H1 (cell line): ENCODE results near the gene PI4KB. TPM values are rescaled to one million over a fixed set of nuclear protein-coding genes. Genes with fewer than 3 reads are reported as not detected.
A peak's percentile ranks its signal among the peaks of the same experiment; 100 is the strongest.

Experiments
- ASH2L ChIP-seq: fragments of 200-600, 300-600 bp; sonication (generic); IDR thresholded peaks from one replicate; pipeline ENCODE4 v1.7.1; 2017; ENCODE audit warnings: low read length
- CTCF ChIP-seq, 3 experiments: IDR thresholded peaks; 1 replicate in 2 of 3; 2 replicates in 1 of 3; pipeline versions ENCODE4 v1.5.1 to v1.6.1; 2011; ENCODE audit warnings: low read length in 3 of 3, mild to moderate bottlenecking in 3 of 3, inconsistent platforms in 2 of 3, low read depth in 1 of 3, moderate library complexity in 1 of 3; ENCODE audit not compliant: insufficient read depth in 1 of 3; ENCODE audit errors: control extremely low read depth in 1 of 3
- POLR2A ChIP-seq, 2 experiments: IDR thresholded peaks; 1 replicate in 1 of 2; 2 replicates in 1 of 2; pipeline ENCODE4 v1.6.1; 2011; ENCODE audit warnings: low read depth in 2 of 2, low read length in 2 of 2, mild to moderate bottlenecking in 2 of 2; ENCODE audit errors: control extremely low read depth in 1 of 2
- SIN3A ChIP-seq, 2 experiments: IDR thresholded peaks in 1 of 2; conservative IDR thresholded peaks in 1 of 2; 2 replicates each; pipeline ENCODE4 v1.6.1; 2011 to 2012; ENCODE audit warnings: low read length in 2 of 2, improper control_type of control experiment in 1 of 2, low read depth in 1 of 2, mild to moderate bottlenecking in 1 of 2
- TCF12 ChIP-seq: IDR thresholded peaks from 2 replicates; pipeline ENCODE4 v1.6.1; 2011; ENCODE audit warnings: low read depth, mild to moderate bottlenecking, low read length
- polyA plus RNA-seq, 7 experiments: library from polyadenylated mRNA; depleted of rRNA in 3 of 7; stranded (reverse) in 5 of 7; unstranded in 2 of 7; fragments of >200 nt in 5 of 7; fragments of 200-250 nt in 2 of 7; gene quantifications; 1 replicate in 5 of 7; 2 replicates in 1 of 7; 4 replicates in 1 of 7; pipeline versions ENCODE4 v1.2.1 to v1.2.3, GENCODE V29; 2011 to 2013; ENCODE audit warnings: missing spikeins in 2 of 7, mixed read lengths in 2 of 7
- total RNA-seq: library from RNA; stranded (reverse); fragmentation: NEBNext Ultra II Directional; extraction: Animal tissue kit (Norgen Biotek cat#: 25700); gene quantifications from 2 replicates; pipeline ENCODE4 v1.2.1, GENCODE V29; 2021

PI4KB gene
- total and polyA plus RNA-seq, 2 of the 8 experiments (the other 6 are each of a cell fraction or from before 2014, with no cell fraction given) = 30.1 to 37.1 TPM

- TF ChIP-seq SIN3A (conservative IDR thresholded peaks at IDR 0.05 in 1 of 2, IDR thresholded peaks at IDR 0.05 in 1 of 2; ENCODE audit: low read depth in 1 of 2, low read length in 2 of 2) (0 out of 4 replicates have a peak, but pooled peaks of 1 of the 2 experiments have one; percentile 45), CTCF (IDR thresholded peaks at IDR 0.05; ENCODE audit: control extremely low read depth in 1 of 3, insufficient read depth in 1 of 3, low read depth in 1 of 3, low read length in 3 of 3) (peak; percentile 18 to 78 (median 74)), POLR2A (IDR thresholded peaks at IDR 0.05; ENCODE audit: control extremely low read depth in 1 of 2, low read depth in 2 of 2, low read length in 2 of 2) (peak; percentile 13 to 22; a peak in 2 of 3 replicates), TCF12 (0 out of 2 replicates have a peak, but pooled peaks have one; percentile 20), ASH2L (peak; percentile 51)
These were observed 13.9 kb upstream of the PI4KB start (continued) for GRCh38 chr1:151340870-151341754.
